NB4 (cell line): Measurements from ENCODE around the gene MEF2B.

Experiments used
- DNase-seq: peaks from one replicate; pipeline ENCODE4 v3.0.0; 2010; ENCODE audit warnings: low read depth
- H3K4me3 ChIP-seq: one replicate; pipeline ENCODE4 v1.5.1; 2011; ENCODE audit warnings: mild to moderate bottlenecking, low read depth, low read length, moderate library complexity
- CTCF ChIP-seq: IDR thresholded peaks from one replicate; pipeline ENCODE4 v1.5.1; 2012; ENCODE audit warnings: low read depth, low read length
- MAX ChIP-seq: IDR thresholded peaks from 2 replicates; pipeline ENCODE4 v1.6.1; 2011; ENCODE audit warnings: low read depth, low read length
- MYC ChIP-seq: IDR thresholded peaks from 2 replicates; pipeline ENCODE4 v1.6.1; 2011; ENCODE audit warnings: low read depth, low read length
- POLR2A ChIP-seq: IDR thresholded peaks from 2 replicates; pipeline ENCODE4 v1.6.1; 2011; ENCODE audit warnings: mild to moderate bottlenecking; ENCODE audit not compliant: insufficient read length; ENCODE audit errors: extremely low read depth

MEF2B gene

DNA sequence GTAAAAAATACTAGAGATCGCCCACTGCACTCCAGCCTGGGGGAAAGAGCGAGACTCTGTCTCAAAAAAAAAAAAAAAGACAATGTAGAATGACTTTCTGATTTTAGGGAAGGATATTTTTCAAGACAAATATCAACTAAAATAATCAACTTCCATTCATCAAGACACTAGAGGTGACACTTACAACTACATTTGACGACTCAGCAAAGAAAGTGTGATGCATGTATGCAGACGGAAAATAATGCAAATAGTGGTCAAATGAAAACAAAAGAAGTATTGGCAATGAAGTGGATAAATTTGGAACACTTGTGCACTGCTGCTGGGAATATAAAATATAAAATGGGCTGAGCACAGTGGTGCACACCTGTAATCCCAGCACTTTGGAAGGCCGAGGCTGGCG is 44.0 kb downstream of the MEF2B start:
- TF ChIP-seq CTCF (no peak), POLR2A (no peak), MYC (no peak), MAX (no peak)
- no peak for DNase-seq
- H3K4me3 ChIP-seq: no peak overlapping the region

DNA sequence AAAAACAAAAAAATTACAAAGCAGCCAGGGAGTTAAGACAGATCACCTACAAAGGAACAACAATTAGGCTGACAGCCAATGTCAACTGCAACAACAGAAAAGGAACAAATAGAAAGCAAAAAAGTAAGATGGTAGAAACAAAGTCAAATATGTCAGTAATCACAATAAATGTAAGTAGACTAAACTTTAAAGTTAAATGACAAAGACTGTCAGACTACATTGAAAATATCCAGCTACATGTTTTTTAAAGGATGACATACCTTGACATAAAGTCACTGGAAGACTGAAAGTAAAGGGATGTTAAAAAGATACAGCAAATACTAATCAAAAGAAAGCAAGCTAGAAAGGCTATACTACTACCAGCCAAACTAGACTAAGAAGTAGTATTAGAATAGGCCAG is 46.7 kb downstream of the MEF2B start:
- no peak for DNase-seq
- no peak overlapping the region for H3K4me3 ChIP-seq
- TF ChIP-seq CTCF: no peak
- no peak for TF ChIP-seq MYC
- no peak for TF ChIP-seq POLR2A
- no peak for TF ChIP-seq MAX

DNA sequence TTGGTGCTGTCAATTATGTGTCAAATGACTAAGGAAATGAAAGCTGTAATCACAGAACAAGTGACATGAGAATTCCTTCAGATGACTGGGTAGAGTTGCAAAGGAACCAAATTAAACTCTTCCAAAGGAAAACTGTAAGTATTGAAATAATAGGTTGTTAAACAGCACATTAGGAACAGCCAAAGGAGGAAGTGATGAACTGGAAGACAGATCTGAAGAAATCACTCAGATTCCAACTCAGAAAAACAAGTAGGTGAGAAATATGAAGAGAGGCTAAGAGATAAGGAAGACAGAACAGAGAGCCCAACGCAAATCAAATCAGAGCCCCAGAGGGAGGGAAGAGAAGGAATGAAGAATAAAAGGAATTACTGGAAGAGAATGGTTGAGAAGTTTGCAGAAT is 47.2 kb downstream of the MEF2B start:
- TF ChIP-seq CTCF: no peak
- no peak for TF ChIP-seq MAX
- TF ChIP-seq MYC: no peak
- no peak for TF ChIP-seq POLR2A
- no peak overlapping the region for H3K4me3 ChIP-seq
- DNase-seq: no peak

DNA sequence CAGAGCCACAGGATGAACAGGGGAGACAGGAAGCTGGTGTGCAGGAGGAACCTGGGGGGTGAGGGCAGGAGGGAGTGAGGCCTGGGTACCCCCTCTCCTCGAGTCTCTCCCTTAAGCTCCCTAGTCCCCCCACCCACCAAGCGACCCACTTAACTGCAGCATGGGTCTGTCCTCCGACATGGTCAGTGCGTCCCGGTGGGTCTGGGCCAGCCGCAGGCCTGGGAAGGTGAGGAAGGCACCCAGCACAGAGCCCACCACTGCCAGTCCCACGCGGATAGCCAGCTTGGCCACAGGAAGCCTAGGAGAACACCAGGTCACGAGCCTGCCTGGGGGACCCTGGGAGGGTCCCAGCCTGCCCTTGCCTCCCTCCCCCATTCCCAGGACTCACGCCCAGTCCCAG is 48.7 kb downstream of the MEF2B start:
- no peak overlapping the region for H3K4me3 ChIP-seq
- TF ChIP-seq POLR2A (no peak), MAX (no peak), MYC (no peak), CTCF (no peak)
- no peak for DNase-seq

DNA sequence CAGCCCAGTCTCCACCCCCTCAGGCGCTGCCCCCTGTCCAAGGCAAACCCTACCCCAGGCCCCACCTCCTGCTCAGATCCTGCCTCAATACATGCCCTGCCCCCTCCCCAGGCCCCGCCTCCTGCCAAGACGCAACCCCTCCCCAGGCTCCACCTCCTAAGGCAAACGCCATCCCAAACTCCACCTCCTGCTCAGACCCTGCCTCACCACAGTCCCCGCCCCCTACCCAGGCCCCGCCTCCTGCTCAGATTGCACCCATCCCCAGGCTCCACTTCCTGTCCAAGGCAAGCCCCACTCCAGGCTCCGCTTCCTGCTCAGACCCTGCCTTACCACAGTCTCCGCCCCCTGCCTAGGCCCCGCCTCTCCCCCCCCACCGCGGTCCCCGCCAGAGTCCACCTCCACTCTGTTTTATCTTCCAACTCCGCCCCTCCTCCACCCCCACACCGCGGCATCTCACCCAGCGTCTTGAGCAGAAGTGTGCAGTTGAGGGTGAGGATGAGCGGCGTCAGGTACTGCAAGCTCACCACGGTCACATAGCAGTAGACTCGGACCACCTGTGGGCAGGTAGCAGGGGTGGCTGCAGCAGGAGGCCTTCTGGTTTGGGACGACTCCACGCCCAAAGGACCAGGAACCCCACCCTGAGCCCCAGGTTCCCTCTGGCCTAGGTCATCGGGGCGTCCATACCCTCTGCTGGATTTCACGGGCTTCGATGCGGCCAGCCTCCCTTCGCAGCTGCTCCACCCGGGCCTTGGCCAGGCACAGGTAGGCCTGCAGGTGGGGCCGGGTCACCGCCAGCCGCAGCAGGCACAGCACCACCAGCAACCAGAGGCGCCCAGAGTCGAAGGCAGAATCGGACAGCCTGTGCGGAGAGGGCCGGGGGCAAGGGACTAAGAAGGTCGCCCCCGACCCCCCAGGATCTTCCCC is 49.5 kb downstream of the MEF2B start:
- peak; percentile 71 for DNase-seq
- H3K4me3 ChIP-seq: no peak overlapping the region
- no peak for TF ChIP-seq CTCF
- TF ChIP-seq MYC: no peak
- TF ChIP-seq MAX: no peak
- TF ChIP-seq POLR2A: no peak
